ENCODE measurements around the gene MMP20. TPM values are rescaled to one million over a fixed set of nuclear protein-coding genes. Genes with fewer than 3 reads are reported as not detected.

The MMP20 gene
- total RNA-seq (2022; extraction: Qiagen RNA extraction), result 0.07 TPM in 1 of 5 replicates, not detected in the others

GRCh38 chr11:102625177-102625576, at the start of gene MMP20:
TSS of gene MMP20 (minus strand) at chr11:102625332. CDS start at chr11:102625319, 13 bp downstream.

GRCh38 chr11:102530558-102530957, 94.6 kb downstream of the MMP20 start, which contains the start of gene MMP7:
TSS of gene MMP7 (minus strand) at chr11:102530747. CDS start at chr11:102530700, 47 bp downstream.

Other genes with a start within 250 kb of the MMP20 start
- 123 to 185 TPM (median 158 TPM) in 5 replicates for gene TMEM123, start 172.6 kb downstream of the MMP20 start, total RNA-seq (2022; extraction: Qiagen RNA extraction)
- gene MMP7, start 94.6 kb downstream of the MMP20 start, total RNA-seq (2022; extraction: Qiagen RNA extraction), result 20.6 to 32.5 TPM (median 23.4 TPM) in 5 replicates
- gene MMP27, start 80.4 kb upstream of the MMP20 start, total RNA-seq (2022; extraction: Qiagen RNA extraction), result not detected in 5 replicates
- not detected in 5 replicates for gene MMP8, start 99.6 kb upstream of the MMP20 start, total RNA-seq (2022; extraction: Qiagen RNA extraction)
- gene MMP10, start 155.3 kb upstream of the MMP20 start, total RNA-seq (2022; extraction: Qiagen RNA extraction), result 0.54 to 2.5 TPM (median 0.72 TPM) in 5 replicates
- gene MMP1, start 172.8 kb upstream of the MMP20 start, total RNA-seq (2022; extraction: Qiagen RNA extraction), result 0.68 to 1.6 TPM (median 0.73 TPM) in 5 replicates
- 0.07 to 0.27 TPM (median 0.09 TPM) in 3 of 5 replicates, not detected in the others for gene MMP3, start 218.3 kb upstream of the MMP20 start, total RNA-seq (2022; extraction: Qiagen RNA extraction)
- gene MMP12, start 249.7 kb upstream of the MMP20 start, total RNA-seq (2022; extraction: Qiagen RNA extraction), result 0.05 to 0.08 TPM (median 0.06 TPM) in 4 of 5 replicates, not detected in the other

Data from A549 treated with AZD2906 at 1 μM for 4 hours (cell line).